SK-N-SH (cell line): Measurements from ENCODE around the gene VIPR2.

Source experiments
- EP300 ChIP-seq, 2 experiments: IDR thresholded peaks; 2 replicates each; pipeline versions ENCODE4 v1.4.0 to v1.6.1; 2012; ENCODE audit warnings: borderline replicate concordance in 1 of 2, low read depth in 1 of 2, low read length in 1 of 2
- EZH2phosphoT487 ChIP-seq: fragments of 200-600 bp; sonication (generic); IDR thresholded peaks from 2 replicates; pipeline ENCODE4 v1.6.1; 2017; ENCODE audit warnings: low read depth, mixed run types, mild to moderate bottlenecking, antibody characterized with exemption, moderate library complexity, borderline replicate concordance
- JUND ChIP-seq: IDR thresholded peaks from 2 replicates; pipeline ENCODE4 v1.4.0; 2012
- MEF2A ChIP-seq: IDR thresholded peaks from 2 replicates; pipeline ENCODE4 v1.4.0; 2012; ENCODE audit warnings: low read depth, borderline replicate concordance
- NRF1 ChIP-seq: IDR thresholded peaks from 2 replicates; pipeline ENCODE4 v1.6.1; 2012; ENCODE audit warnings: low read depth, mild to moderate bottlenecking, low read length
- RAD21 ChIP-seq: IDR thresholded peaks from 2 replicates; pipeline ENCODE4 v1.6.1; 2012; ENCODE audit warnings: mild to moderate bottlenecking, low read length
- RFX5 ChIP-seq: IDR thresholded peaks from 2 replicates; pipeline ENCODE4 v1.6.1; 2012; ENCODE audit warnings: mild to moderate bottlenecking, improper control_type of control experiment, low read length
- SIN3A ChIP-seq: IDR thresholded peaks from 2 replicates; pipeline ENCODE4 v1.6.1; 2012; ENCODE audit warnings: low read depth, mild to moderate bottlenecking, low read length, moderate library complexity, borderline replicate concordance
- TAF1 ChIP-seq: IDR thresholded peaks from 2 replicates; pipeline ENCODE4 v1.6.1; 2012; ENCODE audit warnings: low read depth, mild to moderate bottlenecking, low read length, moderate library complexity, borderline replicate concordance
- TCF12 ChIP-seq: IDR thresholded peaks from 2 replicates; pipeline ENCODE4 v1.4.0; 2012
- YY1 ChIP-seq: IDR thresholded peaks from 2 replicates; pipeline ENCODE4 v1.4.0; 2012; ENCODE audit warnings: low read depth, mild to moderate bottlenecking
- TF ChIP-seq, protein P1 (sequence below): fragments of 200-600 bp; sonication (generic); IDR thresholded peaks from 2 replicates; pipeline ENCODE4 v1.6.1; 2017; ENCODE audit warnings: antibody characterized with exemption, mild to moderate bottlenecking, moderate library complexity
- TF ChIP-seq, protein P2 (sequence below): IDR thresholded peaks from 2 replicates; pipeline ENCODE4; 2012
- TF ChIP-seq, protein P3 (sequence below): IDR thresholded peaks from 2 replicates; pipeline ENCODE4 v1.6.1; 2012; ENCODE audit warnings: mild to moderate bottlenecking, low read depth, low read length, moderate library complexity

DNA sequence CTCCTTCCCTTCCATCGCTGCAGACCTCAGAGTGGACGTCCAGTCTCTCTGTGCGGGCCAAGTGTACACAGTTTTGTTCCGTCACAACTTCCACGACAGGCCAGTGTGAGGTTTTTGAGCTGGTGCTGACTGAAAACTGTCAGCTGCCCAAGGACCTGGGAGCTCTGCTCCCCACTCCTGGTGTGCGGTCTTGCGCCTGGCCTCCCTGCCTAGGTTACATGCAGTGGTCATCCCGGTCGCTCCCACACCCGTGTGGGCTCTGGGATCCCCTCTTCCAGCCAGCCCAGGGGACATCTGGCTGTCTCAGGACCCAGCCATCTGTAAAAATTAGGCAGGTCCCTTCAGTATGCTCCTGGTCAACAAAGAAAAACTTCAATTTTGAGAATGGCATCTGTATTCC lies 127.5 kb downstream of the VIPR2 start:
- TF ChIP-seq, protein P1, sequence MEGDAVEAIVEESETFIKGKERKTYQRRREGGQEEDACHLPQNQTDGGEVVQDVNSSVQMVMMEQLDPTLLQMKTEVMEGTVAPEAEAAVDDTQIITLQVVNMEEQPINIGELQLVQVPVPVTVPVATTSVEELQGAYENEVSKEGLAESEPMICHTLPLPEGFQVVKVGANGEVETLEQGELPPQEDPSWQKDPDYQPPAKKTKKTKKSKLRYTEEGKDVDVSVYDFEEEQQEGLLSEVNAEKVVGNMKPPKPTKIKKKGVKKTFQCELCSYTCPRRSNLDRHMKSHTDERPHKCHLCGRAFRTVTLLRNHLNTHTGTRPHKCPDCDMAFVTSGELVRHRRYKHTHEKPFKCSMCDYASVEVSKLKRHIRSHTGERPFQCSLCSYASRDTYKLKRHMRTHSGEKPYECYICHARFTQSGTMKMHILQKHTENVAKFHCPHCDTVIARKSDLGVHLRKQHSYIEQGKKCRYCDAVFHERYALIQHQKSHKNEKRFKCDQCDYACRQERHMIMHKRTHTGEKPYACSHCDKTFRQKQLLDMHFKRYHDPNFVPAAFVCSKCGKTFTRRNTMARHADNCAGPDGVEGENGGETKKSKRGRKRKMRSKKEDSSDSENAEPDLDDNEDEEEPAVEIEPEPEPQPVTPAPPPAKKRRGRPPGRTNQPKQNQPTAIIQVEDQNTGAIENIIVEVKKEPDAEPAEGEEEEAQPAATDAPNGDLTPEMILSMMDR: no peak
- no peak for TF ChIP-seq TAF1
- TF ChIP-seq EP300 (IDR thresholded peaks at IDR 0.05; ENCODE audit: borderline replicate concordance in 1 of 2, low read depth in 1 of 2, low read length in 1 of 2): no peak
- no peak for TF ChIP-seq JUND
- no peak for TF ChIP-seq NRF1
- no peak for TF ChIP-seq MEF2A
- no peak for TF ChIP-seq YY1
- TF ChIP-seq RFX5: no peak
- no peak for TF ChIP-seq SIN3A
- TF ChIP-seq, protein P2, sequence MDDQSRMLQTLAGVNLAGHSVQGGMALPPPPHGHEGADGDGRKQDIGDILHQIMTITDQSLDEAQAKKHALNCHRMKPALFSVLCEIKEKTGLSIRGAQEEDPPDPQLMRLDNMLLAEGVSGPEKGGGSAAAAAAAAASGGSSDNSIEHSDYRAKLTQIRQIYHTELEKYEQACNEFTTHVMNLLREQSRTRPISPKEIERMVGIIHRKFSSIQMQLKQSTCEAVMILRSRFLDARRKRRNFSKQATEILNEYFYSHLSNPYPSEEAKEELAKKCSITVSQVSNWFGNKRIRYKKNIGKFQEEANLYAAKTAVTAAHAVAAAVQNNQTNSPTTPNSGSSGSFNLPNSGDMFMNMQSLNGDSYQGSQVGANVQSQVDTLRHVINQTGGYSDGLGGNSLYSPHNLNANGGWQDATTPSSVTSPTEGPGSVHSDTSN: no peak
- TF ChIP-seq, protein P3, sequence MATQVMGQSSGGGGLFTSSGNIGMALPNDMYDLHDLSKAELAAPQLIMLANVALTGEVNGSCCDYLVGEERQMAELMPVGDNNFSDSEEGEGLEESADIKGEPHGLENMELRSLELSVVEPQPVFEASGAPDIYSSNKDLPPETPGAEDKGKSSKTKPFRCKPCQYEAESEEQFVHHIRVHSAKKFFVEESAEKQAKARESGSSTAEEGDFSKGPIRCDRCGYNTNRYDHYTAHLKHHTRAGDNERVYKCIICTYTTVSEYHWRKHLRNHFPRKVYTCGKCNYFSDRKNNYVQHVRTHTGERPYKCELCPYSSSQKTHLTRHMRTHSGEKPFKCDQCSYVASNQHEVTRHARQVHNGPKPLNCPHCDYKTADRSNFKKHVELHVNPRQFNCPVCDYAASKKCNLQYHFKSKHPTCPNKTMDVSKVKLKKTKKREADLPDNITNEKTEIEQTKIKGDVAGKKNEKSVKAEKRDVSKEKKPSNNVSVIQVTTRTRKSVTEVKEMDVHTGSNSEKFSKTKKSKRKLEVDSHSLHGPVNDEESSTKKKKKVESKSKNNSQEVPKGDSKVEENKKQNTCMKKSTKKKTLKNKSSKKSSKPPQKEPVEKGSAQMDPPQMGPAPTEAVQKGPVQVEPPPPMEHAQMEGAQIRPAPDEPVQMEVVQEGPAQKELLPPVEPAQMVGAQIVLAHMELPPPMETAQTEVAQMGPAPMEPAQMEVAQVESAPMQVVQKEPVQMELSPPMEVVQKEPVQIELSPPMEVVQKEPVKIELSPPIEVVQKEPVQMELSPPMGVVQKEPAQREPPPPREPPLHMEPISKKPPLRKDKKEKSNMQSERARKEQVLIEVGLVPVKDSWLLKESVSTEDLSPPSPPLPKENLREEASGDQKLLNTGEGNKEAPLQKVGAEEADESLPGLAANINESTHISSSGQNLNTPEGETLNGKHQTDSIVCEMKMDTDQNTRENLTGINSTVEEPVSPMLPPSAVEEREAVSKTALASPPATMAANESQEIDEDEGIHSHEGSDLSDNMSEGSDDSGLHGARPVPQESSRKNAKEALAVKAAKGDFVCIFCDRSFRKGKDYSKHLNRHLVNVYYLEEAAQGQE: no peak
- no peak for TF ChIP-seq RAD21
- TF ChIP-seq EZH2phosphoT487: no peak
- TF ChIP-seq TCF12: no peak
